ENCODE results near the gene DROSHA.
"Not testable (repeated sequence)": the region's sequence is repeated elsewhere in the genome, so short reads cannot be mapped to it uniquely, and the experiment has no call there.

DROSHA gene, protein sequence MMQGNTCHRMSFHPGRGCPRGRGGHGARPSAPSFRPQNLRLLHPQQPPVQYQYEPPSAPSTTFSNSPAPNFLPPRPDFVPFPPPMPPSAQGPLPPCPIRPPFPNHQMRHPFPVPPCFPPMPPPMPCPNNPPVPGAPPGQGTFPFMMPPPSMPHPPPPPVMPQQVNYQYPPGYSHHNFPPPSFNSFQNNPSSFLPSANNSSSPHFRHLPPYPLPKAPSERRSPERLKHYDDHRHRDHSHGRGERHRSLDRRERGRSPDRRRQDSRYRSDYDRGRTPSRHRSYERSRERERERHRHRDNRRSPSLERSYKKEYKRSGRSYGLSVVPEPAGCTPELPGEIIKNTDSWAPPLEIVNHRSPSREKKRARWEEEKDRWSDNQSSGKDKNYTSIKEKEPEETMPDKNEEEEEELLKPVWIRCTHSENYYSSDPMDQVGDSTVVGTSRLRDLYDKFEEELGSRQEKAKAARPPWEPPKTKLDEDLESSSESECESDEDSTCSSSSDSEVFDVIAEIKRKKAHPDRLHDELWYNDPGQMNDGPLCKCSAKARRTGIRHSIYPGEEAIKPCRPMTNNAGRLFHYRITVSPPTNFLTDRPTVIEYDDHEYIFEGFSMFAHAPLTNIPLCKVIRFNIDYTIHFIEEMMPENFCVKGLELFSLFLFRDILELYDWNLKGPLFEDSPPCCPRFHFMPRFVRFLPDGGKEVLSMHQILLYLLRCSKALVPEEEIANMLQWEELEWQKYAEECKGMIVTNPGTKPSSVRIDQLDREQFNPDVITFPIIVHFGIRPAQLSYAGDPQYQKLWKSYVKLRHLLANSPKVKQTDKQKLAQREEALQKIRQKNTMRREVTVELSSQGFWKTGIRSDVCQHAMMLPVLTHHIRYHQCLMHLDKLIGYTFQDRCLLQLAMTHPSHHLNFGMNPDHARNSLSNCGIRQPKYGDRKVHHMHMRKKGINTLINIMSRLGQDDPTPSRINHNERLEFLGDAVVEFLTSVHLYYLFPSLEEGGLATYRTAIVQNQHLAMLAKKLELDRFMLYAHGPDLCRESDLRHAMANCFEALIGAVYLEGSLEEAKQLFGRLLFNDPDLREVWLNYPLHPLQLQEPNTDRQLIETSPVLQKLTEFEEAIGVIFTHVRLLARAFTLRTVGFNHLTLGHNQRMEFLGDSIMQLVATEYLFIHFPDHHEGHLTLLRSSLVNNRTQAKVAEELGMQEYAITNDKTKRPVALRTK (N-terminal part only)

DNA sequence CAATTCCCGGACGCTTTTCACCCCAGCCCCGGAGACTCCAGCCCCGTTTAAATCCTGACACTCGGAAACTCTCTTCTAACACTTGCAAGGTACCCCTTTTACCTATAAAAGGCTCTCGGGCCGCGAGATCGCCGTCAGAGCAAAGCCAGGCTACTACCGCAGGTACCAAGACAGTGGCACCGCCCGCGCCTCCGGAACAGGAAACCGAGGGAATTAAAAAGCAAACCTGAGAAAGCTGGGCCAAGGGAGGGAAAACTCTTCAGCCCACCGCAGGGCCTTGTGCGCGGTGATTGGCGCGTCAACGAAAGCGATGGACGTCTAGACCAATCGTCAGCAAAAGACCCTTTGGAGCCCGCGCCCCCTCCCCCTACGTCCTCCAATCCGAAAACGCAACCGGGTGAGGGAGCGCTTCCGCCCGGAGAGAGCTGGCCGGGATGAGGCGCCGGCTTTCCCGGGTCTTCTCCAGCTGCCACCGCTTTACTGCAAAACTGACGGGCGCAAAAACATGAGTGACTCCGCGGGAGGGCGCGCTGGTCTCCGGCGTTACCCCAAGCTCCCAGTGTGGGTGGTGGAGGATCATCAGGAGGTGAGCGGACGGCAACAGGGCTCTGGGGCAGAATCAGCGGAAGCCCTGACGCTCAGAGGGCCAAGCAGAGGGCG, at the start of gene DROSHA, which contains the start of gene C5orf22:
DROSHA (minus strand) TSS at position 206 of the 660 bp plus-strand sequence. CDS start 3,034 bp downstream, outside the sequence.
C5orf22 (plus strand) TSS at position 414 of the 660 bp plus-strand sequence; CDS start at position 506, 92 bp downstream.
- DNase-seq (ENCODE audit: low spot score), result peak; percentile 97

DNA sequence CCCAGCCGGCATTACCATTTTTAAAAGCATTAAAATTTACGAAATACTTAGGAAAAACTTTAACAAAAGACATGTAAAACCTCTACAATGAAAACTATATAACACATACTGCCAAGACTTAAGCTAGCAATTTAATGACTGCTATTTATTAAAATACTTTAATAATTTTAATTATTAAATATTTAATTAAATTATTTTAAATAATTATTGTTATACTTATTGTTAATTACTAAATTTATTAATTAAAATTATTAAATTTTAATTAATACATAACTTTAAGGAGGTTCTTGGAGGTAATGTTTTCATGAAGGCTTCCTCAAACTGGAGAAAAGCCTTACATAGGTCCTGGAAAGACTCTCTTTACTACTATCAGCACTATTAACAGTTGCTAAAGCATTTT, 47.7 kb upstream of the DROSHA start:
- DNase-seq (ENCODE audit: low spot score), result no peak

DNA sequence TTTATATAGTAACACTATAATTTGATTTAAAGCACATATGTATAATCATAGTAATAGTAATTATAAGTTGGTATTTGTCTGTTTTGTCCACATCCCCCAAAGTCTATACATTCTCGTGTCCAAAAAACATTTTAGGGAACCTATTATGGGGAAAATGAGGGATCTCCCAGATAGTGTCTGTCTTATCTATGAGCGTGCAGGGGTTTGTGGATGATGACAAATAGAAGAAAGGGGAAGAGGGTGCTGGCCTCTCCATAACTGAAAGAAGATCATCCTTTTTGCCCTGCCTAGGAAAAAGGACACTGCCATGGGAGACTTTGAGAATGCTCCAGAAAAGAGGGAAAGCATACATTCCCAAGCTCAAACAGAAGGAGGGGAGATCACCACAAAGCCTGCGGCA, 45.5 kb upstream of the DROSHA start:
- DNase-seq (ENCODE audit: low spot score), result no peak

DNA sequence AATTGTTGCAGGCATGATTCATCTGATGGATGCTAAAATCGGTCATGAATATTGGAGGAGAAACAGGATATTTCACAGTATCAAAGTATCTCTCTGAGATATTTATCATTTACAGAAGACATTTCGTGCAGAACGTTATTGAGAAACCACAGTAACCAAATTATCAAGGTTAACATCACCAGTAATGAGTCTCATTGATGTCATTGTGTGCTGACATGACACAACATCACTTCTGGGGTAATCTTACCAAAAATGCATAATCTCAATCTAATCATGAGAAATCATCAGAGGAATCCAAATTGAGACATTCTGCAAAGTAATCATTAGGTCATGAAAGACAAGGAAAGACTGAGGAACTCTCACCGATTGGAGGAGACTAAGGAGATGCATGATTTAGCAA, 42.9 kb upstream of the DROSHA start:
- DNase-seq (ENCODE audit: low spot score), result no peak

DNA sequence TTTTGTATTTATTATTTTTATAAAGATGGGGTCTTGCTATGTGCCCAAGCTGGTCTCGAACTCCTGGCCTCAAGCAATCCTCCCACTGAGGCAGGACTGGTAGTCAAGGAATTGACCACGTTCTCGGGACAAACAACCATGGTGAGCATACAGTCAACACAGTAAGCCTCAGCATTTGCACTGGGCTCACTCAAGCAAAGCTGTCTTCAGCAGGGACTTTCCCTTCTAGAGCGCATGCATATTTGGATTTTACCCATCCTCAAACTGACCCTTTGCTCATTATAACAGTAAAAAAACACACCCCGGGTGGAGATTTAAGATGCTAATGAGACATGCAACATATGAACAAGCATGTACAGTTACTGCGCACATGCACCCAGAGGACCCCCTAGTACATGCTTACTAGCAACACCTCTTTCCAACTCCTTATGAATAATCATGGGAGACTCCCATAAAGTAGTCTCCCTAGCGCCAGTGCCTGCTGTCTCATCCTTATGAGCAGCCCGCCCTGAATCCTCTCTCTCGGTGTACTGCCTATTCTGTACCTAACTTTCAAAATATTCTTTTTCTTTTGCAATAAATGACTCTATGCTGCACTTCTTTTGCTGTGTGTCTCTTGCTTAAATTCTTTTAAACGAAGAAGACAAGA, 41.7 kb upstream of the DROSHA start:
- DNase-seq (ENCODE audit: low spot score), result no peak

DNA sequence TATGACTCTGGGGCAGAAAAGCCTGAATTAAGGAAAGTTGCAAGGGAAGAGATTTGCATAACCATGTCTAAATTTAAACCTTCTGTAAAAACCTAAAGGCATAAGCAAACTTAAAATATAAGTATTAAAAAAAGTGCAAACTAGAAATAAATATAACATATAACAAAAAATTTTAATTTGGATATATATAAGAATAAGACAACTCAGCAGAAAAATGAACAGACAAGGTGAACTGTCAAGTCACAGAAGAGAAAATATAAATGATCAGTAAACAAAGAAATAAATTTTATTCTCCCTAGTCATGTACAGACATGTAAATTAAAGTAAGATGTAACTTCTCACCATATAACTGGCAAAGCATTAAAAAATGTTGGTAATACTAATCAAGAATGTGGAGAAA, 37.2 kb upstream of the DROSHA start:
- DNase-seq (ENCODE audit: low spot score), result no peak

DNA sequence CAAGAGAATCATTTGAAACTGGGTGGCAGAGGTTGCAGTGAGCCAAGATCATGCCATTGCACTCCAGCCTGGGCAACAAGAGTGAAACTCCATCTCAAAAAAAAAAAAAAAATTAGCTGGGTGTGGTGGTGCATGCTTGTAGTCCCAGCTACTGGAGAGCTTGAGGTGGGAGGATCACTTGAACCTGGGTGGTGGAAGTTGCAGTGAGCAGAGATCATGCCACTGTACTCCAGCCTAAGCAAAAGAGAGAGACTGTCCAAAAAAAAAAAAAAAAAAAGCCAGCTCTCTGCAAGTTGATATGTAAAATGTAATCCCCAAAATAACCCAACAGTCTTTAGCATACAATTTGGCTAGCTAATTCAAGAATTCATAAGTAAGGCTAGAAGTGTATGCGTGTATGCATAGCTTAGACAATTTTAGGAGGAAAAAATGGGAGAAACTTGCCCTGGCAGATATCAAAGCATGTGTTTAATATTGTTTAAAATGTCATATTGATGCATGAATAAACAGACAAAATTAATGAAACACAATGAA, 36.5 kb upstream of the DROSHA start:
- no peak for DNase-seq (ENCODE audit: low spot score)

DNA sequence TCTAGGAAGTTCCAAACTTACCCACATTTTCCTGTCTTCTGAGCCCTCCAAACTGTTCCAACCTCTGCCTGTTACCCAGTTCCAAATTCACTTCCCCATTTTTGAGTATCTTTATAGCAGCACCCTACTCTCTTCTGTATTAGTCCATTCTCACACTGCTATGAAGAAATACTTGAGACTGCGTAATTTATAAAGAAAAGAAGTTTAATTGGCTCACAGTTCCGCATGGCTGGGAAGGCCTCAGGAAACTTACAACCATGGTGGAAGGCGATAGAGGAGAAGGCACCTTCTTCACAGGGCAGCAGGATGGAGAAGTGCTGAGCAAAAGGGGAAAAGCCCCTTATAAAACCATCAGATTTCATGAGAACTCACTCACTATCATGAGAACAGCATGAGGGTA, 34.5 kb upstream of the DROSHA start:
- DNase-seq (ENCODE audit: low spot score), result not testable (repeated sequence)

DNA sequence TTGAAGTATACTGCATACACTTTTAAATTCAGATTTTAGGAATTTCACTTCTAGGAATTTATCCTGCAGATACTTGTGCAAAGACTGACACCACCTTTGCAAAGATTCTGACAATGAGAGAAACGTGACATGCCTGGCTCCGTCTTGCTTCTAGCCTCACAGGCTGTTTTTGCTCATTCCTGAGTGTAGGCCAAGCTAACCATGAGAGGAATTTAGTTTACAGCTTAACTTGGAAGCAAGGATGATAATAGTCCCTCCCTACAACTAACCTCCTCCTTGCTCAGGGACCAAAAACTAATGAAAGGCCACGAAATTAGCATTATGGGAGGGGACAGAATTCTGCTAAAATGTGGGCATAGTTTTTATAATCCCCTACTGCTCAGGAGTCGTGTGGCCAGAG, 31.3 kb upstream of the DROSHA start:
- DNase-seq (ENCODE audit: low spot score), result no peak

DNA sequence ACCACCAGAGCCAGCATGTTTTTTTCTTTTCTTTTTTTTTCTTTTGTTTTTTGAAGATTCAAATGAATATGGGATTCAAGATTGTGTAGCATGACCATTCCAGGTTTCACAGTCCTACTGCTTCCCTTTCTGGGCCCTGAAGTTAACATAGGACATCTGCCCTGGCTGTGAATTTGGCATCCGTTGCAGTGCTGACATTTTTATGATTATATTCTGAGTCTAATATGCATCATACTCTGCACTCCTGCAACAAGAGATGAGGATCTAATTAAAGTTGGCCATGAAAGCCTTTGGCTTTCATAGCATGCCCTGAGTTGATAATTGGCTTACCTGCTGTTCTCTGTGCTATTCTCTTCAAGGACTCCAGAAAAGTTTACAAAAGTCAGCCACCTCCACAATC, 30.1 kb upstream of the DROSHA start:
- DNase-seq (ENCODE audit: low spot score), result no peak

DNA sequence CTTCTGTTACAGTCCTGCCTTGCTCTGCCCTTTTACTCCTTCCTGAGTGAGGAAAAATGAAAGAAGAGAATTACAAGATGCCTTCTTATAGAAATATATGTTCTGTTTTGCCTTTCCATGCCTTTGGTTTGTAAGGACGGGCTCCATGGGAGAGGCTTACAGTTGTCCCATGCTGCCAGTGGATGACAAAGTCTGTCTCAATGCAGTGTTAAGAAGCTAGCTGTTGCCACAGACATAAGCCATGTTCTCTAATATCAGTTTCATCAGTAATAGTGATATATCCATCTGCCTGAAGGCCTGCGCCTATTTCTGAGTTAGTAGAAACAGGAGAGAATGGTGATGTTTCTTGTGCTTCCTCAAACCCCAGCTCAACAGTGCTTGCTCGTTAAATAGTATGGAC, 28.0 kb upstream of the DROSHA start:
- no peak for DNase-seq (ENCODE audit: low spot score)

DNA sequence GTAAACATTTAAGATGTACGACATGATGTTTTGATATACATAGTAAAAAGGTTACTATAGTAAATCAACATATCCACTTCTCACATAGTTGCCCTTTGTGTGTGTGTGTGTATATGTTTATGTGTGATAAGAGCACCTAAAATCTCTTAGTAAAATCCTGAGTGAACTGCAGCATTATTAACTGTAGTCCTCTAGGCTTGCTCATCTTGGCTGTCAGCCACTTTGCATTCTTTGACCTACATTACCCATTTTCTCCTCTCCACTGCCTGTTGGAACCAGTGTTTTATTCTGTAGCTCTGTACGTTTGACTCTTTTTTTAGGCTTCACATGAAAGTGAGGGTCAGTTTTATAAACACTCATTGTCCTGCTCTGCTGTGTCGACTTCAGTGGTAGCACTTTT, 24.6 kb upstream of the DROSHA start:
- DNase-seq (ENCODE audit: low spot score), result no peak

DNA sequence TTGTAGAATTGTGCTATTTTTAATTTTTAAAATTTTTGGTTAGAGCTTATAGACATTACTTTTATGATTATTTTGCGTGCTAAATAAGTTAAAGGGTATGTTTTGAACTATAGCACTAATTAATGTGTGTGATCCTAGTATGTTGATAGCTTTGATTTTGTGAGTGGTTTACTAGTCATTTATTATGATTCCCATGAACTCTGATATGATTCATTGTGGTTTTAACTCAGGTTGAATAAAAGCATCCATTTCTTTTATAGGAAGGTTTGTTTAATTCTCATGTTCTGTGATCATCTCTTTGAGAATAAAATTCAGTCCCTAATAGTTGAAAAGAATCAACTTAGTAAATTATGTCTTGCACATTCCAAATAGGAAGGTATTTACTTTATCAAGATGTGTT, 22.7 kb upstream of the DROSHA start:
- no peak for DNase-seq (ENCODE audit: low spot score)

DNA sequence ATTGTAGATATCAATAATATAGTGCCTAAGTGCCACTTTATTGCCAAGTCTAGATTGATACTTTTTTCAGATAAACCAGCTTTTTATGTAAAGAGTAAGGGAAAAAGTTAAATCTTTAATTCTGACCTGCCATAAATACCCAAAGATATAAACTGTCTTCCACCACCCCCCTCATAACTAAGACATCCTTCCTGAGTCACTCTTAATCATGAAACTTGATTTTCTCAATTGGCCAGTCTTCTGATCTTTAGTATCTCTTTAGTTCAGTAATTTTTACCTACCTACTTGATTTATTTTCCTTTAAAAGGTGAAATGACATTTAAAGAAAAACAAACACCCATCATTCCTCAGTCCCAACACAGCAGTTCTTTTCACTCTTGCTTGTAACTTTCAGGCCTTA, 22.0 kb upstream of the DROSHA start:
- no peak for DNase-seq (ENCODE audit: low spot score)

DNA sequence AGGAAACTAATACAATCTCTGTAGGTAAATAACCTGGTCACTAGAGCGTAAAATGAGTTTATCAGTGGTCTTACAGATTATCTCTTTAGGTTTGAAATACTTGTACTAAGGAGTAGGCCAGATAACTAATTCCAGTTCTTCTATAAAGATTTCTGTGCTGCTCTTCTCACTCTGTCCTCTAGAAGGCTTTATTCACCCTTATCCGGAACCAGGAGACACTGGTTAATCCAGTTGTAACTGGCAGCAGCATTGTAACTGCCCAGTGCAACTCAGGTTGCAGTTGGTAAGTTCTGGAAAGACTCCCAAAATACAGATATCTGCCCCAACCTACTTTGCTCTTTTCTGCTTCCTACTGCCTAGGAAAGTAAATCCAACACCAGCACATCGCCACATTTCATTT, 20.0 kb upstream of the DROSHA start:
- DNase-seq (ENCODE audit: low spot score), result no peak

DNA sequence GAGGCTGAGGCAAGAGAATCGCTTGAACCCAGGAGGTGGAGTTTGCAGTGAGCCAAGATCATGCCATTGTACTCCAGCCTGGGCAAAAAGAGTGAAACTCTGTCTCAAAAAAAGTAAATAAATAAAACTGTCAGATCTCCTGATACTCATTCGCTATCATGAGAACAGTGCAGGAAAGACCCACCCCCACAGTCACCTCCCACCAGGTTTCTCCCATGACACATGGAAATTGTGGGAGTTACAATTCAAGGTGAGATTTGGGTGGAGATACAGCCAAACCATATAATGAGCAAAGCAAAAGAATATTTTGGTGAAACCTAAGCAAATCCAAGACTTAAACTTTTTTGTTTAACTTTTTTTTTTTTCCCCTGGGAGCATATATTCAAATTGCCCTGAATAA, 17.2 kb upstream of the DROSHA start:
- not testable (repeated sequence) for DNase-seq (ENCODE audit: low spot score)

DNA sequence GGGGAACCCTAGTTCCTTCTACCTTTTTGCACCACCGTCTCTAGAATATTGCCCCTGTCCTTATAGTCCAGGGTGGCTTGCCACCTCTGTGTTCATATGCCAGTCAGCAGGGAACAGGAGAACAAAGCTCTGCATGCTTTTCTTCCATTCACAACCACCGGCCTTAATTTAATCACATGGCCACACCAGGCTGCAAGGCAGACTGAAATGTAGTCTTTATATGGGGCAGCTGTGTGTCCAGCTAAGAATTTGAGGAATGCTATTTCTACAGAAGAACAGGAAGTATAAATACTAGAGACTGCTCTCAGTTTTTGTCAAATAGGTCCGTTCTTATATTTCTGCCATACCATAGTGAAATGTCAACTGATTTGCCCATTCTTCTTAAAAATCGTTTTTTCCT, 6.0 kb upstream of the DROSHA start:
- DNase-seq (ENCODE audit: low spot score), result no peak

DNA sequence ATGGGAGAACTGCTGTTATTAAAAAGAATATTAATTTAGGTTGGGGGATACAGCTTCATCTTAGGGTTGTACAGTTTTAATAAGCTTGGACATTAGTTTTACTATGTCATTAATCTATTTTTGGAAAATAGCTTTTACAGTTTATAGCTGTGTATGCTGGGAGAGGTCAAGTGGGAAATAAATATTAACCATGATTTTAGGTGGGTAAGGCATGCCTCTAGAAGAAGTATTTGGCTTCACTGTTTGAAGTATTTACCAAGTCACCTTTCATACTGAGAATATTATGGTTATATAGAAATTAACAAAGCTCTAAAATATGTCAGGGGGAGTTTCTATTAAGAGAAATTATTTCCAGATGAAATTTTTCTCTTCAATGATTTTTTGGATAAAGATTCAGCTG, 5.5 kb upstream of the DROSHA start:
- DNase-seq (ENCODE audit: low spot score), result no peak

DNA sequence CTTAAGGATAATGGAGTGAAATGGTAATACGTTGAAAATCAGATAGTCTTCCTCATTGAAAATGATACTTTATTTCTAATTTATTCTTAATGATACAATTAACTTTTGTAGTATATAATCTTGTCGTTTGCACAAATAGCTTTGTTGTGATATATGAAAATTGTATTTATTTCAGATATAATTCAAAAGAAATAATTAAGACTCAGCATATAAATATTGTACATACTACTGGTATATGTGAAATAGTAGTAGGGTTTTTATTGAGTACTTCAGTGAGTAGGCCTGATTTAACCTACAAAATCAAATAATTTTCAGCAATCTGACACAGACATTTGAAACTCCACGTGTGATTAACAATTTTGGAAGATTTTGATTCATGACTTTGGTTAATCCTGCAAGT, 5.0 kb upstream of the DROSHA start:
- no peak for DNase-seq (ENCODE audit: low spot score)

DNA sequence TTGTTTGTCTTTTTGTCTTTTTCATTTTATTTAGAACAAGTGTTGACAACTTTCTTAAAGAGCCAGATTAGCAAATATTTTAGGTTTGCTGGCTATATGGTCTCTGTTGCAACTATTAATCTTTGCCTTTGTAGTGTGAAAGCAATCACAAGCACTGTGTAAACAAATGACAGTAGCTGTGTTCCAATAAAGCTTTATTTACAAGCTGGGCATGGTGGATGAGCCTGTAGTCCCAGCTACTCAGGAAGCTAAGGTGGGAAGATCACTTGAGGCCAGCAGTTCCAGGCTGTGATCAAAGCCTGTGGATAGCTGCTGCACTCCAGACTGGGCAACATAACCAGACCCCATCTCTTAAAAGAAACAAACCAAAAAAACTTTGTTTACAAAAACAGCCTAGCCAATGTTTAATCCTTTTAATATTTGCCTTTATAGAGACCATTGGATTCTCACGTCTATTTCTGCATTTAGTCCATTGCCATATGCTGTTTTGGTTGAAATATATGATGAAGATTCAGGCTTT, 2.7 kb upstream of the DROSHA start:
- DNase-seq (ENCODE audit: low spot score), result no peak

DNA sequence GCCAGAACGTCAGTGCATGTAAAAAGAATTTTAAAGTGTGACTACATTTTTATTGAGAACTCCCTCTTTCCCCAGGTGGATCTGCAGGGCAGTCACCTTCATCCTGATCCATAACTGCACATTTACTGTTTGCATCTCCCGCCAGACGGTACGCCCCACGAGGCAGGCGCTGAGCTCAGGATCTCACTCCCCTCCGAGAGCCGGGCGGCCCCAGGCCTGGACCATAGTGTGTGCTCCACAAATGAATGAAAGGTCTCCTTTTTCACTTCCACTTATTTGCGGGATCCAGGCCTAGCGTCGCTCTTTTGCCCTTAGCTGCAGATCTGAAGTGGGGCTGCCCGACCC, 378 bp downstream of the DROSHA start:
- no peak for DNase-seq (ENCODE audit: low spot score)

Measured in iPS-NIHi11 (cell line).